Peyer's patch (tissue), 4 donors: Measurements from ENCODE around the gene SLC6A9.

Source experiments
- CTCF ChIP-seq, 6 experiments: fragments of 450-650 bp in 4 of 6; fragments of 200-600 bp in 2 of 6; sonication (generic) in 1 of 6; IDR thresholded peaks; one replicate each; pipeline ENCODE4 v1.5.1; 2017 to 2019; ENCODE audit warnings: antibody characterized with exemption in 6 of 6, mild to moderate bottlenecking in 3 of 6, moderate library complexity in 1 of 6
- POLR2A ChIP-seq, 2 donors: fragments of 450-650 bp; IDR thresholded peaks; one replicate each; pipeline ENCODE4 v1.5.1; 2017; ENCODE audit warnings: antibody characterized with exemption in 2 of 2, mild to moderate bottlenecking in 2 of 2, moderate library complexity in 2 of 2

GRCh38 chr1:43971336-43971980 is 59.8 kb downstream of the SLC6A9 start:
- TF ChIP-seq CTCF (IDR thresholded peaks at IDR 0.05) (no peak), POLR2A (IDR thresholded peaks at IDR 0.05) (no peak)
